Measurements from ENCODE around the gene PRKAG2.

PRKAG2 gene

DNA sequence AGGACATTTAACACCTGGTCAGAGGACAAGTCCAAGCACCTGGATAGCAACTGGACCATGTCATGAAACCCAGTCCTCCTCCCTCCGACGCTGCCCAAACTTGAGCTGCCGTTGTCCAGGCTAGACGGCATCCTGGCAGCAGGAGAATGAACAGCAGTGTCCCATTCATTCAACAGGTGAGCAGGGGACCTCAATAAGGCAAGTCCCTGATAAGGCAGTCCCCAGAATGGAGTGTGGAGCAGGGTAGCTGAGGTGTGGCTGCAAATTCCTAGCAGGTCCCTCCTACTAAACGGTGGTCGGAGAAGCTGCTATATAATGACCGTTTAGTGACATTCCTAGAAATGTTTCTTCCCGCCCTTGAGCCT lies 169.8 kb downstream of the PRKAG2 start:
- H3K4me2 ChIP-seq (ENCODE audit: low read length), result no peak overlapping the region
- TF ChIP-seq EZH2 (IDR thresholded peaks at IDR 0.05; ENCODE audit: borderline replicate concordance, low read length), result no peak
- TF ChIP-seq, protein P1, sequence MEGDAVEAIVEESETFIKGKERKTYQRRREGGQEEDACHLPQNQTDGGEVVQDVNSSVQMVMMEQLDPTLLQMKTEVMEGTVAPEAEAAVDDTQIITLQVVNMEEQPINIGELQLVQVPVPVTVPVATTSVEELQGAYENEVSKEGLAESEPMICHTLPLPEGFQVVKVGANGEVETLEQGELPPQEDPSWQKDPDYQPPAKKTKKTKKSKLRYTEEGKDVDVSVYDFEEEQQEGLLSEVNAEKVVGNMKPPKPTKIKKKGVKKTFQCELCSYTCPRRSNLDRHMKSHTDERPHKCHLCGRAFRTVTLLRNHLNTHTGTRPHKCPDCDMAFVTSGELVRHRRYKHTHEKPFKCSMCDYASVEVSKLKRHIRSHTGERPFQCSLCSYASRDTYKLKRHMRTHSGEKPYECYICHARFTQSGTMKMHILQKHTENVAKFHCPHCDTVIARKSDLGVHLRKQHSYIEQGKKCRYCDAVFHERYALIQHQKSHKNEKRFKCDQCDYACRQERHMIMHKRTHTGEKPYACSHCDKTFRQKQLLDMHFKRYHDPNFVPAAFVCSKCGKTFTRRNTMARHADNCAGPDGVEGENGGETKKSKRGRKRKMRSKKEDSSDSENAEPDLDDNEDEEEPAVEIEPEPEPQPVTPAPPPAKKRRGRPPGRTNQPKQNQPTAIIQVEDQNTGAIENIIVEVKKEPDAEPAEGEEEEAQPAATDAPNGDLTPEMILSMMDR (IDR thresholded peaks at IDR 0.05; ENCODE audit: low read length), result no peak
- H3K9ac ChIP-seq (ENCODE audit: low read length), result no peak overlapping the region
- H3F3A ChIP-seq (ENCODE audit: insufficient read depth, low read length), result no peaks in the 10 kb centered on the region
- no peak overlapping the region for H2AFZ ChIP-seq (ENCODE audit: low read length)
- H3K9me2 ChIP-seq (ENCODE audit: low read depth, low read length), result no peaks in the 10 kb centered on the region
- H4K20me1 ChIP-seq (ENCODE audit: insufficient read depth, low read length), result no peaks in the 10 kb centered on the region
- H3K27me3 ChIP-seq (ENCODE audit: insufficient read depth, low read length), result peaks cover 19% of the 10 kb centered on the region; the same call in 1 of the 2 replicates
- H3K79me2 ChIP-seq (ENCODE audit: insufficient read depth, low read length), result no peaks in the 10 kb centered on the region
- no peaks in the 10 kb centered on the region for H3K36me3 ChIP-seq (ENCODE audit: insufficient read depth, low read length)
- H3K4me3 ChIP-seq (ENCODE audit: low read depth, low read length, poor library complexity, severe bottlenecking), result no peak overlapping the region
- 0 out of 2 replicates have a peak, but pooled peaks cover 3% of the 10 kb centered on the region for H3K9me3 ChIP-seq (ENCODE audit: low read length)
- H3K27ac ChIP-seq (ENCODE audit: low read depth, low read length, poor library complexity, severe bottlenecking), result no peak overlapping the region
- H3K4me1 ChIP-seq (ENCODE audit: insufficient read depth, low read length, severe bottlenecking), result no peaks in the 10 kb centered on the region

DNA sequence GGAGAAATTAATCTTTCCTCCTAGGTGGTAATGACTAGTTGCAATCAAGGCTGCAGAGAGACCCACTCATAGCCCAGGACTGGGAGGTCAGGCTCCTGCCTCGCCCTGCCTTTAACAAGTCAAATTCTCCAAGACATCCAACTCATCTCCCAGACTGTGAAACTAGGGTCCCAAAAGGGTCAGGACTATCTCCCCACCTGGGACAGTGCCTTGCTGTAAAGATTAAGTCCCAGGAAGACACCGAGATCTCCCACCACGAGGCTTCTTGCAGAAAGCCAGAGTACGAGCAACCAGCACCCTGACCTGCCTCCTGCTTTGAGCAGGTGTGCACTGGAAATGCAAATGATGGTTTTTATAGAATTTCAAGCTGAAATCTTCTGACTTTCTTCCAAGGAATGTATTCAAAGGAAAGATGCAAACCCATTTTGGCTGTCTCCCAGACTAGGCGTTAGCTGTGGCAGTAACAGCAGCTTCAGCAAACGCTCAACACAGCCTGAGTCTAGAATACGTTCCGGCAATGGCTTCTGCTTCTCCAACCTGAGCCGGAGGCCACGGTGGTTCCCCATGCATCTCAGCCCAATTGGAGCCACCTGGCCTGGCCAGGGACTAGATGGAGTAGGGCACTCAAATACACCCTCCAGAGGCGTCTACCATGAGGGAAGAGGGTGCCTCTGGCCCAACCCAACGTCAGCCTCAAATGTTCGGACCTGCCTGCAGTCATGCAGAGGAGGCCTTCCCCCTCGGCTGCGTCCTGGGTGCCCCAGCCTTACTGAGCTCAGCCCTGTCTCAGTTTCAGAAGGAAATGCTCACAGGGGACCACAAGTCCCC lies 170.4 kb downstream of the PRKAG2 start:
- Histone ChIP-seq H3K79me2 (ENCODE audit: insufficient read depth, low read length) (no peaks in the 10 kb centered on the region), H3K4me2 (ENCODE audit: low read length) (no peak overlapping the region), H3F3A (ENCODE audit: insufficient read depth, low read length) (no peaks in the 10 kb centered on the region), H3K27me3 (ENCODE audit: insufficient read depth, low read length) (peaks cover 19% of the 10 kb centered on the region; the same call in 1 of the 2 replicates), H2AFZ (ENCODE audit: low read length) (no peak overlapping the region), H3K4me1 (ENCODE audit: insufficient read depth, low read length, severe bottlenecking) (no peaks in the 10 kb centered on the region), H3K27ac (ENCODE audit: low read depth, low read length, poor library complexity, severe bottlenecking) (no peak overlapping the region), H3K9ac (ENCODE audit: low read length) (no peak overlapping the region), H3K36me3 (ENCODE audit: insufficient read depth, low read length) (no peaks in the 10 kb centered on the region), H3K9me3 (ENCODE audit: low read length) (0 out of 2 replicates have a peak, but pooled peaks cover 3% of the 10 kb centered on the region), H3K9me2 (ENCODE audit: low read depth, low read length) (no peaks in the 10 kb centered on the region), H3K4me3 (ENCODE audit: low read depth, low read length, poor library complexity, severe bottlenecking) (no peak overlapping the region), H4K20me1 (ENCODE audit: insufficient read depth, low read length) (no peaks in the 10 kb centered on the region)
- no peak for TF ChIP-seq EZH2 (IDR thresholded peaks at IDR 0.05; ENCODE audit: borderline replicate concordance, low read length)
- TF ChIP-seq, protein P1 (IDR thresholded peaks at IDR 0.05; ENCODE audit: low read length), result no peak

DNA sequence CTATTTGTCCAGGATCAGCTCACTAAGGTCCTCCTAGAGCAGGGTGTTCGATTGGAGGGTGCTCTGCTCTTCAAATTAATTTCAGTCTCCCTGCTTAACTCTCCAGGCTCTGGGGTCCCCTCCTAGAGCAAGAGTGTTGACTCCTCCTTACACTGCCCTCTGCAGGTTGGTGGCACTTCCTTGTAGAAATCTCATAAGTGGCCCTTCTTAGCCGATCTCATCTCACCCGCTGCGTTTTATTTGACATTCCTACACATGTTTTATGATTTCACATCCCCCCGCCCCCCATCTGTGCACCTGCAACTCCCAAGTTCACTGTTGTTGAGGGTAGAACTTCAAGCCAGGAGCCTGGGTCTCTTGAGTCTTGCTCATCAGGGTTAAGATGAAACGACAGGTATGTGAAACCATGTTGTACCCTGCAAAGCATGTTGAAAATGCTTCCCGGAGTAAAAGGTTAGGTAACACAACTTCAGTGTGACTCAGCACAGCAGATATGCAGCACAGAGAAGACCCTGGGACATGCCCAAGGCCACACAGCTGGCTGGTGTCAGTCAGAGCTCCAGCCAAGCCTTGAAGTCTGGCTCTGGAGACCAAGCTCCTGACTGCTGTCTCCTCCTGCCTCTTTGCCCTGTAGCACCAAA lies 171.2 kb downstream of the PRKAG2 start:
- Histone ChIP-seq H4K20me1 (ENCODE audit: insufficient read depth, low read length) (no peaks in the 10 kb centered on the region), H3K4me2 (ENCODE audit: low read length) (no peak overlapping the region), H3K9ac (ENCODE audit: low read length) (no peak overlapping the region), H3K79me2 (ENCODE audit: insufficient read depth, low read length) (no peaks in the 10 kb centered on the region), H3K27ac (ENCODE audit: low read depth, low read length, poor library complexity, severe bottlenecking) (no peak overlapping the region), H3K27me3 (ENCODE audit: insufficient read depth, low read length) (peaks cover 26% of the 10 kb centered on the region; the same call in 1 of the 2 replicates), H3F3A (ENCODE audit: insufficient read depth, low read length) (no peaks in the 10 kb centered on the region), H2AFZ (ENCODE audit: low read length) (no peak overlapping the region), H3K9me3 (ENCODE audit: low read length) (0 out of 2 replicates have a peak, but pooled peaks cover 3% of the 10 kb centered on the region), H3K36me3 (ENCODE audit: insufficient read depth, low read length) (no peaks in the 10 kb centered on the region), H3K9me2 (ENCODE audit: low read depth, low read length) (no peaks in the 10 kb centered on the region), H3K4me3 (ENCODE audit: low read depth, low read length, poor library complexity, severe bottlenecking) (no peak overlapping the region), H3K4me1 (ENCODE audit: insufficient read depth, low read length, severe bottlenecking) (no peaks in the 10 kb centered on the region)
- TF ChIP-seq, protein P1 (IDR thresholded peaks at IDR 0.05; ENCODE audit: low read length), result peak; percentile 73
- TF ChIP-seq EZH2 (IDR thresholded peaks at IDR 0.05; ENCODE audit: borderline replicate concordance, low read length), result no peak

Data from OCI-LY1 (cell line).